H1 (cell line): ENCODE measurements around the gene CTF1. TPM values are rescaled to one million over a fixed set of nuclear protein-coding genes. Genes with fewer than 3 reads are reported as not detected.
A peak's percentile ranks its signal among the peaks of the same experiment; 100 is the strongest.

Experiments
- CTCF ChIA-PET: fragments of 300-600 bp; sonication (Branson Sonifier 250); formaldehyde crosslinking; loops from one replicate; lab custom pipeline; 2021; ENCODE audit not compliant: partially characterized antibody; lab: Charles Lee
- POLR2A ChIA-PET: fragments of 300-600 bp; sonication (Branson Sonifier 250); formaldehyde crosslinking; loops from one replicate; lab custom pipeline; 2021; ENCODE audit warnings: inconsistent platforms; ENCODE audit not compliant: partially characterized antibody; lab: Charles Lee
- DNase-seq, 2 experiments: peaks; one replicate each; pipeline versions ENCODE4 v3.0.0 to v3.0.0-alpha.2; 2010 to 2022; ENCODE audit warnings: low spot score in 2 of 2, low read depth in 1 of 2, mixed read lengths in 1 of 2
- FAIRE-seq: peaks from 2 replicates; lab custom pipeline; 2011; peaks lifted over from hg19 to GRCh38; lab: Jason Lieb, UNC
- H2AFZ ChIP-seq: 2 replicates; pipeline ENCODE4 v1.8.1; 2012; ENCODE audit warnings: low read length, inconsistent platforms
- H2AK5ac ChIP-seq: 2 replicates; pipeline ENCODE4 v1.6.1; 2013; ENCODE audit warnings: low read depth, low read length
- H2BK120ac ChIP-seq: replicated peaks from 2 replicates; pipeline ENCODE3; 2013; ENCODE audit warnings: low read depth, low read length, inconsistent platforms
- H2BK12ac ChIP-seq: 2 replicates; pipeline ENCODE4 v1.6.1; 2013; ENCODE audit warnings: low read depth, low read length
- H2BK15ac ChIP-seq: 2 replicates; pipeline ENCODE4 v1.6.1; 2013; ENCODE audit warnings: low read length
- H2BK20ac ChIP-seq: 2 replicates; pipeline ENCODE4 v1.6.1; 2013; ENCODE audit warnings: low read length
- H2BK5ac ChIP-seq: 2 replicates; pipeline ENCODE4 v1.6.1; 2013; ENCODE audit warnings: low read depth, low read length
- H3K14ac ChIP-seq: 2 replicates; pipeline ENCODE4 v1.6.1; 2013; ENCODE audit warnings: inconsistent platforms; ENCODE audit not compliant: insufficient read length
- H3K18ac ChIP-seq: 2 replicates; pipeline ENCODE4 v1.6.1; 2013; ENCODE audit warnings: low read length; ENCODE audit errors: extremely low read depth
- H3K23ac ChIP-seq: 2 replicates; pipeline ENCODE4 v1.6.1; 2013; ENCODE audit warnings: inconsistent platforms; ENCODE audit not compliant: insufficient read length
- H3K23me2 ChIP-seq: 2 replicates; pipeline ENCODE4 v1.6.1; 2013; ENCODE audit warnings: low read depth, low read length
- H3K27ac ChIP-seq: 2 replicates; pipeline ENCODE4 v1.6.1; 2011; ENCODE audit warnings: low read depth, low read length, inconsistent platforms
- H3K27me3 ChIP-seq, 4 experiments: replicated peaks in 1 of 4; 1 replicate in 1 of 4; 2 replicates in 3 of 4; pipeline versions ENCODE4 v1.6.1 to v1.8.1; 2011 to 2013; ENCODE audit warnings: low read length in 3 of 4, mild to moderate bottlenecking in 3 of 4, inconsistent platforms in 2 of 4, mixed read lengths in 2 of 4, moderate library complexity in 1 of 4; ENCODE audit not compliant: control insufficient read depth in 3 of 4, insufficient read depth in 3 of 4; ENCODE audit errors: extremely low read depth in 1 of 4
- H3K36me3 ChIP-seq, 4 experiments: 2 replicates each; pipeline versions ENCODE4 v1.6.1 to v1.8.1; 2011 to 2013; ENCODE audit warnings: mild to moderate bottlenecking in 4 of 4, low read length in 3 of 4, moderate library complexity in 2 of 4, control low read depth in 1 of 4, inconsistent platforms in 1 of 4; ENCODE audit not compliant: insufficient read depth in 4 of 4, control insufficient read depth in 2 of 4
- H3K4ac ChIP-seq: replicated peaks from 2 replicates; pipeline ENCODE3; 2013; ENCODE audit warnings: low read length, low read depth, mixed read lengths, inconsistent platforms; ENCODE audit not compliant: insufficient read length
- H3K4me1 ChIP-seq, 4 experiments: replicated peaks in 1 of 4; 1 replicate in 1 of 4; 2 replicates in 3 of 4; pipeline versions ENCODE4 v1.6.1 to v1.8.1; 2011 to 2013; ENCODE audit warnings: low read length in 3 of 4, inconsistent platforms in 2 of 4, mixed read lengths in 1 of 4; ENCODE audit not compliant: insufficient read depth in 4 of 4, control insufficient read depth in 3 of 4
- H3K4me2 ChIP-seq, 2 experiments: 2 replicates each; pipeline versions ENCODE4 v1.6.1 to v1.8.1; 2011 to 2013; ENCODE audit warnings: low read depth in 2 of 2, low read length in 2 of 2, control low read depth in 1 of 2, inconsistent platforms in 1 of 2, mild to moderate bottlenecking in 1 of 2; ENCODE audit not compliant: insufficient read depth in 1 of 2
- H3K4me3 ChIP-seq, 4 experiments: fragments of 200-600, 300-600 bp in 1 of 4; sonication (generic), shearing (Covaris generic), sonication (Bioruptor Twin) in 1 of 4; 2 replicates each; pipeline versions ENCODE4 v1.5.1 to v1.8.1; 2011 to 2016; ENCODE audit warnings: low read length in 4 of 4, low read depth in 3 of 4, control low read depth in 2 of 4, inconsistent platforms in 2 of 4, mild to moderate bottlenecking in 2 of 4, mixed read lengths in 1 of 4, moderate library complexity in 1 of 4; ENCODE audit not compliant: insufficient read depth in 2 of 4; ENCODE audit errors: extremely low read depth in 1 of 4
- H3K56ac ChIP-seq: replicated peaks from 2 replicates; pipeline ENCODE3; 2013; ENCODE audit warnings: low read depth, mild to moderate bottlenecking, mixed read lengths, low read length, inconsistent platforms; ENCODE audit not compliant: insufficient read length
- H3K79me1 ChIP-seq: 2 replicates; pipeline ENCODE4 v1.6.1; 2013; ENCODE audit warnings: low read depth, low read length, control low read depth
- H3K79me2 ChIP-seq, 2 experiments: 2 replicates each; pipeline versions ENCODE4 v1.6.1 to v1.8.1; 2012 to 2013; ENCODE audit warnings: low read length in 2 of 2, mild to moderate bottlenecking in 2 of 2, inconsistent platforms in 1 of 2; ENCODE audit not compliant: insufficient read depth in 2 of 2, control insufficient read depth in 1 of 2
- H3K9ac ChIP-seq, 4 experiments: replicated peaks in 1 of 4; 1 replicate in 1 of 4; 2 replicates in 3 of 4; pipeline versions ENCODE4 v1.6.1 to v1.8.1; 2011 to 2013; ENCODE audit warnings: low read depth in 3 of 4, low read length in 3 of 4, control low read depth in 2 of 4, mild to moderate bottlenecking in 2 of 4, moderate library complexity in 2 of 4, inconsistent platforms in 1 of 4; ENCODE audit errors: extremely low read depth in 1 of 4
- H3K9me3 ChIP-seq, 2 experiments: 2 replicates each; pipeline versions ENCODE4 v1.6.1 to v1.8.1; 2012 to 2013; ENCODE audit warnings: mild to moderate bottlenecking in 2 of 2, moderate library complexity in 2 of 2, control low read depth in 1 of 2, inconsistent platforms in 1 of 2, low read depth in 1 of 2, low read length in 1 of 2, mixed read lengths in 1 of 2; ENCODE audit not compliant: insufficient read depth in 2 of 2
- H4K20me1 ChIP-seq, 2 experiments: replicated peaks in 1 of 2; 2 replicates each; pipeline versions ENCODE3 to v1.8.1; 2011 to 2013; ENCODE audit warnings: inconsistent platforms in 2 of 2, low read length in 2 of 2, mild to moderate bottlenecking in 1 of 2; ENCODE audit not compliant: insufficient read depth in 2 of 2, control insufficient read depth in 1 of 2
- H4K5ac ChIP-seq: 2 replicates; pipeline ENCODE4 v1.6.1; 2013; ENCODE audit warnings: low read length, low read depth, mixed read lengths, inconsistent platforms; ENCODE audit not compliant: insufficient read length
- H4K8ac ChIP-seq: 2 replicates; pipeline ENCODE4 v1.8.0; 2013; ENCODE audit warnings: mild to moderate bottlenecking, moderate library complexity, low read length, inconsistent platforms; ENCODE audit not compliant: insufficient read depth; ENCODE audit errors: extremely low read depth
- H4K91ac ChIP-seq: replicated peaks from 2 replicates; pipeline ENCODE3; 2013; ENCODE audit warnings: low read length, mixed read lengths, inconsistent platforms; ENCODE audit not compliant: insufficient read length
- CTCF ChIP-seq, 3 experiments: IDR thresholded peaks; 1 replicate in 2 of 3; 2 replicates in 1 of 3; pipeline versions ENCODE4 v1.5.1 to v1.6.1; 2011; ENCODE audit warnings: low read length in 3 of 3, mild to moderate bottlenecking in 3 of 3, inconsistent platforms in 2 of 3, low read depth in 1 of 3, moderate library complexity in 1 of 3; ENCODE audit not compliant: insufficient read depth in 1 of 3; ENCODE audit errors: control extremely low read depth in 1 of 3
- HDAC6 ChIP-seq: IDR thresholded peaks from one replicate; pipeline ENCODE4 v1.7.1; 2012; ENCODE audit warnings: low read depth, mild to moderate bottlenecking, inconsistent platforms, low read length, moderate library complexity
- KDM5A ChIP-seq: fragments of 200-600 bp; IDR thresholded peaks from 2 replicates; pipeline ENCODE4 v1.7.1; 2012; ENCODE audit warnings: mild to moderate bottlenecking, low read length, inconsistent platforms, mixed read lengths
- MAFK ChIP-seq: IDR thresholded peaks from 2 replicates; pipeline ENCODE4 v1.6.1; 2012; ENCODE audit warnings: low read depth, mild to moderate bottlenecking, improper control_type of control experiment, low read length
- POLR2AphosphoS5 ChIP-seq: IDR thresholded peaks from 2 replicates; pipeline ENCODE4 v1.6.1; 2011; ENCODE audit warnings: low read depth, low read length
- RFX5 ChIP-seq: IDR thresholded peaks from 2 replicates; pipeline ENCODE4 v1.6.1; 2011; ENCODE audit warnings: low read depth, low read length, improper control_type of control experiment, borderline replicate concordance
- WGBS, 2 experiments: shearing (Covaris generic) in 1 of 2; methylation state at CpG; one replicate each; pipeline versions ENCODE4 v1.1.6 to v1.1.7; 2013 to 2015; ENCODE audit warnings: low lambda C conversion rate in 2 of 2, mixed read lengths in 2 of 2, inconsistent platforms in 1 of 2, low coverage in 1 of 2, missing lambda C conversion rate in 1 of 2; ENCODE audit not compliant: insufficient replicate concordance in 2 of 2, insufficient coverage in 1 of 2, insufficient read length in 1 of 2; ENCODE audit errors: extremely low coverage in 1 of 2, missing lambda C conversion rate in 1 of 2; 5-methylcytosine and 5-hydroxymethylcytosine counted together
- polyA plus RNA-seq, 7 experiments: library from polyadenylated mRNA; depleted of rRNA in 3 of 7; stranded (reverse) in 5 of 7; unstranded in 2 of 7; fragments of >200 nt in 5 of 7; fragments of 200-250 nt in 2 of 7; gene quantifications; 1 replicate in 5 of 7; 2 replicates in 1 of 7; 4 replicates in 1 of 7; pipeline versions ENCODE4 v1.2.1 to v1.2.3, GENCODE V29; 2011 to 2013; ENCODE audit warnings: missing spikeins in 2 of 7, mixed read lengths in 2 of 7
- total RNA-seq: library from RNA; stranded (reverse); fragmentation: NEBNext Ultra II Directional; extraction: Animal tissue kit (Norgen Biotek cat#: 25700); gene quantifications from 2 replicates; pipeline ENCODE4 v1.2.1, GENCODE V29; 2021

CTF1 gene
- total and polyA plus RNA-seq, 2 of the 8 experiments (the other 6 are each of a cell fraction or from before 2014, with no cell fraction given) = 0.97 to 3.4 TPM

GRCh38 chr16:30925995-30926811, 29.8 kb downstream of the CTF1 start:
- 90% methylated on average over 9 of the region's 10 CpGs; no CpG with 5 or more reads in 1 of the 2 experiments for WGBS, 2 experiments
- Histone ChIP-seq H2BK15ac (0 out of 2 replicates have a peak overlapping the region, but pooled peaks have one; percentile 16), H4K91ac (no peak overlapping the region), H2AK5ac (no peak overlapping the region), H2AFZ (no peak overlapping the region), H4K20me1 (peaks cover 0 to 5% of the 10 kb centered on the region in 2 experiments), H3K27me3 (no peaks in the 10 kb centered on the region), H2BK5ac (no peak overlapping the region), H4K5ac (no peak overlapping the region), H3K18ac (no peak overlapping the region), H3K4me1 (peaks cover 0 to 9% (median 2%) of the 10 kb centered on the region in 4 experiments; a peak in 4 of 7 replicates), H2BK20ac (no peak overlapping the region), H3K4me3 (no peak overlapping the region), H3K23me2 (peaks cover 8% of the 10 kb centered on the region; the same call in 1 of the 2 replicates), H2BK12ac (no peak overlapping the region), H3K79me1 (peaks cover 5% of the 10 kb centered on the region)
- TF ChIP-seq CTCF (IDR thresholded peaks at IDR 0.05; ENCODE audit: control extremely low read depth in 1 of 3, insufficient read depth in 1 of 3, low read depth in 1 of 3, low read length in 3 of 3) (no peak), MAFK (no peak), KDM5A (no peak), POLR2AphosphoS5 (no peak), RFX5 (no peak), HDAC6 (no peak)
- TF ChIP-seq, all 59 proteins: peak for 0
- no peaks in the 10 kb centered on the region for H3K9me3 ChIP-seq
- FAIRE-seq (no peak), DNase-seq (no peak)
- ChIA-PET POLR2A (interaction anchor here (1.1 to 8.2 kb wide), 7 partner anchors 10 to 151 kb away, joined by 3 to 105 read pairs (median 4); partner anchors contain the start of gene CTF1), CTCF (interaction anchor here (0.7 to 4.4 kb wide), 6 partner anchors 9 to 112 kb away, joined by 3 to 33 read pairs (median 5); no protein-coding TSS in a partner anchor)
- H3K79me2 ChIP-seq = peaks cover 0 to 10% of the 10 kb centered on the region in 2 experiments; a peak in 2 of 4 replicates
- H2BK120ac ChIP-seq = no peak overlapping the region
- no peak overlapping the region for H3K9ac ChIP-seq
- H4K8ac ChIP-seq = no peak overlapping the region
- H3K4ac ChIP-seq = no peak overlapping the region
- H3K36me3 ChIP-seq = peaks cover 3 to 29% (median 16%) of the 10 kb centered on the region in 4 experiments; a peak in 7 of 8 replicates
- H3K27ac ChIP-seq = no peak overlapping the region
- H3K23ac ChIP-seq = no peak overlapping the region
- no peak overlapping the region for H3K14ac ChIP-seq
- H3K4me2 ChIP-seq = no peak overlapping the region; a peak in 1 of 4 replicates
- H3K56ac ChIP-seq = no peak overlapping the region
